ENCODE measurements around the gene PEX14.

PEX14 gene

DNA sequence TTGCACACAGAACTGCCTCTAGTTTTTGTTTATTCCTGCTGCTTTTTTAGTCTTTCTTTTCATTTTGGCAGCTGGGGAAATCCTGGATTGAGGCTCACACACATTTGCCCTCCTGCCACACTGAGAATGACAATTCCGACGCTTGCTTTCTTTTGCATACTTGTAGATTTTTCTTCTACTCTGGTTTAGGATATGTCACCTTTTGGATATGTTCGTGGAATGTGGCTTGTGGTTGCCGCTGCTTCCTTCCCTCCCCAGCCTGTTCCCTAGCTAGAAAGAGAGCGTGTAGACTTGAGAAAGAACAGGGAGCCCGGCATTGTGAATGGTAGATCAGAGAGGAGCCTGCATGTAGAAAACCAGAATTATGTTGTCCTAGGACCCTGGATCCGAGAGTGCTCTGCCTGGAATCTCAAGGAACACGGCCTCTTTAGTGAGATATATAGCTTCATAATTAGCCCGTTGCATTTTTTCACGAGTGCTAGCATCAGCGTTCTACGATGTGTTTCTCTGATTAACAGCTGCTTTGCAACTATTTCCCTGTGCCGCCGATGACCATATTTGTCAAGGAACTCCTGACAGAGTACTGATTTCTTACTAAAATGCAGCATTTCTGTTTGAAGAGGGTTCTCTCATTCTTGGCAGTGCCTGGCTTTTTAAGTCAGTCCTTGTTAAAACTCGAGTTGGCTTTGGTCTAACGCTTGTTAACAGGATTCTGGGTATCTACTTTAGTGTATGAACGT is 56.2 kb downstream of the PEX14 start:
- H3K4me2 ChIP-seq (ENCODE audit: low read length) = no peak overlapping the region
- H2AFZ ChIP-seq (ENCODE audit: low read length) = no peak overlapping the region
- H3K9me2 ChIP-seq (ENCODE audit: low read depth, low read length) = no peaks in the 10 kb centered on the region
- no peaks in the 10 kb centered on the region for H4K20me1 ChIP-seq (ENCODE audit: insufficient read depth, low read length)
- no peaks in the 10 kb centered on the region for H3K27me3 ChIP-seq (ENCODE audit: insufficient read depth, low read length)
- H3K36me3 ChIP-seq (ENCODE audit: insufficient read depth, low read length) = no peaks in the 10 kb centered on the region
- no peaks in the 10 kb centered on the region for H3F3A ChIP-seq (ENCODE audit: insufficient read depth, low read length)
- H3K4me3 ChIP-seq (ENCODE audit: low read depth, low read length, poor library complexity, severe bottlenecking) = no peak overlapping the region
- no peak for TF ChIP-seq EZH2 (IDR thresholded peaks at IDR 0.05; ENCODE audit: borderline replicate concordance, low read length)
- TF ChIP-seq CTCF (IDR thresholded peaks at IDR 0.05; ENCODE audit: low read length) = no peak
- H3K79me2 ChIP-seq (ENCODE audit: insufficient read depth, low read length) = no peaks in the 10 kb centered on the region
- no peak overlapping the region for H3K27ac ChIP-seq (ENCODE audit: low read depth, low read length, poor library complexity, severe bottlenecking)
- no peaks in the 10 kb centered on the region for H3K9me3 ChIP-seq (ENCODE audit: low read length)
- H3K4me1 ChIP-seq (ENCODE audit: insufficient read depth, low read length, severe bottlenecking) = no peaks in the 10 kb centered on the region
- H3K9ac ChIP-seq (ENCODE audit: low read length) = no peak overlapping the region

- Histone ChIP-seq H3F3A (ENCODE audit: insufficient read depth, low read length) (no peaks in the 10 kb centered on the region), H3K9me3 (ENCODE audit: low read length) (no peaks in the 10 kb centered on the region), H4K20me1 (ENCODE audit: insufficient read depth, low read length) (no peaks in the 10 kb centered on the region), H3K36me3 (ENCODE audit: insufficient read depth, low read length) (no peaks in the 10 kb centered on the region; the same call in 1 of the 2 replicates), H2AFZ (ENCODE audit: low read length) (no peak overlapping the region), H3K79me2 (ENCODE audit: insufficient read depth, low read length) (no peaks in the 10 kb centered on the region), H3K9me2 (ENCODE audit: low read depth, low read length) (no peaks in the 10 kb centered on the region), H3K4me1 (ENCODE audit: insufficient read depth, low read length, severe bottlenecking) (no peaks in the 10 kb centered on the region), H3K4me2 (ENCODE audit: low read length) (no peak overlapping the region), H3K27ac (ENCODE audit: low read depth, low read length, poor library complexity, severe bottlenecking) (no peak overlapping the region), H3K4me3 (ENCODE audit: low read depth, low read length, poor library complexity, severe bottlenecking) (no peak overlapping the region), H3K27me3 (ENCODE audit: insufficient read depth, low read length) (no peaks in the 10 kb centered on the region), H3K9ac (ENCODE audit: low read length) (no peak overlapping the region)
- no peak for TF ChIP-seq EZH2 (IDR thresholded peaks at IDR 0.05; ENCODE audit: borderline replicate concordance, low read length)
- TF ChIP-seq CTCF (IDR thresholded peaks at IDR 0.05; ENCODE audit: low read length) = no peak
These were observed 57.6 kb downstream of the PEX14 start for GRCh38 chr1:10532362-10532761.

GRCh38 chr1:10534519-10534918 is 59.8 kb downstream of the PEX14 start:
- Histone ChIP-seq H4K20me1 (ENCODE audit: insufficient read depth, low read length) (no peaks in the 10 kb centered on the region), H3K79me2 (ENCODE audit: insufficient read depth, low read length) (no peaks in the 10 kb centered on the region)

More at GRCh38 chr1:10534519-10534918, 59.8 kb downstream of the PEX14 start:
- Histone ChIP-seq H3K9me2 (ENCODE audit: low read depth, low read length) (no peaks in the 10 kb centered on the region), H3K9me3 (ENCODE audit: low read length) (no peaks in the 10 kb centered on the region), H3K9ac (ENCODE audit: low read length) (no peak overlapping the region), H2AFZ (ENCODE audit: low read length) (no peak overlapping the region), H3K36me3 (ENCODE audit: insufficient read depth, low read length) (no peaks in the 10 kb centered on the region; the same call in 1 of the 2 replicates), H3K4me3 (ENCODE audit: low read depth, low read length, poor library complexity, severe bottlenecking) (no peak overlapping the region), H3K27ac (ENCODE audit: low read depth, low read length, poor library complexity, severe bottlenecking) (no peak overlapping the region), H3K27me3 (ENCODE audit: insufficient read depth, low read length) (no peaks in the 10 kb centered on the region), H3K4me1 (ENCODE audit: insufficient read depth, low read length, severe bottlenecking) (no peaks in the 10 kb centered on the region), H3F3A (ENCODE audit: insufficient read depth, low read length) (no peaks in the 10 kb centered on the region), H3K4me2 (ENCODE audit: low read length) (no peak overlapping the region)
- TF ChIP-seq EZH2 (IDR thresholded peaks at IDR 0.05; ENCODE audit: borderline replicate concordance, low read length) (no peak), CTCF (IDR thresholded peaks at IDR 0.05; ENCODE audit: low read length) (no peak)
